Astrocyte of the spinal cord (primary cell): ENCODE measurements around the gene MARCO.

Experiments
- DNase-seq: peaks from one replicate; pipeline ENCODE4 v3.0.0; 2011; ENCODE audit warnings: low read depth, low spot score
- H3K4me3 ChIP-seq: 2 replicates; pipeline ENCODE4 v1.5.1; 2011; ENCODE audit warnings: low read depth, mild to moderate bottlenecking, low read length, moderate library complexity
- in situ Hi-C: cut with HindIII; loops from 2 replicates; pipeline ENCODE4 v1.10.0; 2017; ENCODE audit warnings: low sequenced_read_pairs
- TF ChIP-seq, protein P1 (sequence below): IDR thresholded peaks from 2 replicates; pipeline ENCODE4 v1.5.1; 2012; ENCODE audit warnings: low read depth, mild to moderate bottlenecking, low read length, inconsistent platforms

The MARCO gene

DNA sequence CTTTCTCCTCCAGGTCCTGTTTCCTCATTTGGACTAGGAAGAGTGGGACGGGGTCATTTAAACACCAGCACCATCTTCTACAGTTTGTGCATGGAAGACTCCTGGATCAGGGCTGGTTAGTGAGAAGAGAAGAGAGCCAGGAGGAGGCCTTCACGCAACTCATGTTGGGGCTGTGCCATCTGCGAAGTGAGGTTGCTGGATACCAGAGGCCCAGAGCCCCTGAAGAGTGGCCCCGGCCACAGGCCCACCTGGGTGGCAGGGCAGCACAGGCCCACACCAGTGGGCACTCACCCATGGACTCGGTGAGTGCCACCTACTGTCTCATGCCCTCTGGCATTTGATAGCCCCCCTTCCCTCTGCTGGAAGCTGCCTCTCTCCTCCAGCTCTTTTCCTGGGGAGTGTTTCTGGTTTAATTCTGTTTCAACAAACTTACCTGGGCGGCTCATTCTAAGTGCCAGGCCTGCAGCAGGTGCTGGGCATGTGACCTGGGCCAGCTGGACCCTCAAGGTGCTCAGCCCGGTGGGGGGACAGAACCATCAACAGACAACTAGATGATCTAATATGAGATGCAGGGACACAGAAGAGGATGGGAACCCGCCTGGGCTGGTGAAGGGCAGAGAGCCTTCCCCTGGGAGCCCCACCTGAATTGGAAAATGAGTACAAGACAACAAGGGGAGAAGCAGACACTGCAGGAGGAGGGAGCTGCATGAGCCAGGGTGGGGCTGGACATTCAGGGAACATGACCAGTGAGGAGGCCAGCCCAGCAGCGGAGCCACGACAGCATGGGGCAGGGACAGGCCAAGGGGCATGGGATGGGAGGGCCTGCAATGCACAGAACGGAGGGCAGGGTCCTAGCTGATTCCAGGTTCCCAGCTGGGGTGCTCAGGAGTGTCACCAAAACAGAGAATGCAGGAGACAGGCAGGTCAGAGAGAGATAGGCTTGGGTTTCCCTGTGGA, 70.6 kb downstream of the MARCO start:
- DNase-seq: no peak
- TF ChIP-seq, protein P1, sequence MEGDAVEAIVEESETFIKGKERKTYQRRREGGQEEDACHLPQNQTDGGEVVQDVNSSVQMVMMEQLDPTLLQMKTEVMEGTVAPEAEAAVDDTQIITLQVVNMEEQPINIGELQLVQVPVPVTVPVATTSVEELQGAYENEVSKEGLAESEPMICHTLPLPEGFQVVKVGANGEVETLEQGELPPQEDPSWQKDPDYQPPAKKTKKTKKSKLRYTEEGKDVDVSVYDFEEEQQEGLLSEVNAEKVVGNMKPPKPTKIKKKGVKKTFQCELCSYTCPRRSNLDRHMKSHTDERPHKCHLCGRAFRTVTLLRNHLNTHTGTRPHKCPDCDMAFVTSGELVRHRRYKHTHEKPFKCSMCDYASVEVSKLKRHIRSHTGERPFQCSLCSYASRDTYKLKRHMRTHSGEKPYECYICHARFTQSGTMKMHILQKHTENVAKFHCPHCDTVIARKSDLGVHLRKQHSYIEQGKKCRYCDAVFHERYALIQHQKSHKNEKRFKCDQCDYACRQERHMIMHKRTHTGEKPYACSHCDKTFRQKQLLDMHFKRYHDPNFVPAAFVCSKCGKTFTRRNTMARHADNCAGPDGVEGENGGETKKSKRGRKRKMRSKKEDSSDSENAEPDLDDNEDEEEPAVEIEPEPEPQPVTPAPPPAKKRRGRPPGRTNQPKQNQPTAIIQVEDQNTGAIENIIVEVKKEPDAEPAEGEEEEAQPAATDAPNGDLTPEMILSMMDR: no peak
- H3K4me3 ChIP-seq: no peak overlapping the region
- in situ Hi-C loops: no loop called here

DNA sequence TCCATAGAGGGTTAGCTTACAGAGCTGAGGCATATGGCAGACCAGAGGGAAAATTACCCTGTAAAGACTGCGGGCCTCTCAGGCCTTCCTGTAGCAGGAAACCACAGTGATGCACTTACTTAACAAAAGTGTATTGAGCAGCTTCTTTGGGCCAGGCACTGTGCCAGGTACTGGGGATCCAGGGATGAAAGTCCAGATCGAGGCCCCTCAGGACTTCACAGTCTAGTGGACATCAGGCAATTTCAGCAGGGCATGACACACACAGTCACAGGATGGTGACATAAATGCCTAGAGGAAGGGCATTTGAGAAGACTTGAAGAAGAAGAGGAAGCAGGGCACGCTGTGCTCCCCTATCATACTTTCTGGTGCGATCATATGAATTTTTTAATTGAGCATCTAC, 71.7 kb downstream of the MARCO start:
- TF ChIP-seq, protein P1: no peak
- DNase-seq: no peak
- in situ Hi-C loops: no loop called here
- no peak overlapping the region for H3K4me3 ChIP-seq

DNA sequence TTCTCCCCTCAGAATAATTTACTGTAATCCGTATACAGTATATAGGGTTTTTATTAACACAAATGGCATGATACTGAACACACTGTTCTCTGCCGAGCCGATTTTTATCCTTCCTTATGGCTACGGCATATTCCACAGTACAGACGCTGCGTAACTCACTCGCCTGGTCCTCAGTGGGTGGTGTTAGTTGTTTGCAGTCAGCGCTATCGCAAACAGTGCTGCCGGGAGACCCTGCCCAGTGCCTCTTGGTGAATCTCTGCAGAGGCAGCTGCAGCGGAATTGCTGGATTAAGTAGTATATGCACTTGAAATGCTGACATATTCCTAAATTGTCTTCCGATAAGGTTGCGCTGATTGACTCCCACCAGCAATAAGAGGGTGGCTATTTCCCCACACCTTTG, 73.9 kb downstream of the MARCO start:
- H3K4me3 ChIP-seq: no peak overlapping the region

DNA sequence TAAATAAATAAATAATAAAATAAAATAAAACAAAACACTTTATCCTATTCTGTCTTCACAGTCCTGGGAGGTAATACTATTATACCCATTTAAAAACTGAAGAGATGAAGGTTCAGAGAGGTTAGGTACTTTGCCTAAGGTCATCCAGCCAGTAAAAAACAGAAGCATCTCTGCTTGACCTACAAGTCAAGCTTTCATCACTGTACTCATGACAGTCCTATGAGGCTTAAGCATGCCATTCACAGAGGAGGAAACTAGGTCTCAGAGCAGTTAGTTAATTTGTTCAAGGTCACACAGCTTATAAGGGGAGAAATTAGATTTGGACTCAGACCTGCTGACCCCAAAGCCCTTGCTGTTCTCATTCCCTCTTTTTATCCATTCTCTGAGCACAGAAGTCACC, 77.5 kb downstream of the MARCO start:
- DNase-seq: no peak
- TF ChIP-seq, protein P1: no peak
- in situ Hi-C loops: no loop called here
- no peak overlapping the region for H3K4me3 ChIP-seq

More for the DNA sequence above, 73.9 kb downstream of the MARCO start:
- TF ChIP-seq, protein P1: no peak
- in situ Hi-C loops: no loop called here
- DNase-seq: no peak

DNA sequence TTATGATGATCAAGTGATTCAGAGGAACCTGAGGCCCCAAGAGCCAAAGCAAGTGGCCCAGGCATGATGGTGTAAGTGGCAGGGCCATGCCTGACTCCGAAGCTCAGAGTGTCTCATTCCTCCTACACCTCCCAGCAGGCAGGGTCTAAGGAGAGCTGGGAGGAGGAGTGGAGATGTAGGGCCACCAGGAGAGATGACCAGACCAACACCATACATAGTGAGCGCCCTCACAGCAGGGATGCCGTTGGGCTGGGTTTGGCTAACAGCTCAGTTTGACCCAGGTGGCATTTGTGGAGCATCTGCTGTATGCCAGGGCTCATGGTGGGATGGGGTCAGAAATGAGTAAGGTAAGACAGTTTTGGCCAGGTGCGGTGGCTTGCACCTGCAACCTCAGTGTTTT, 80.7 kb downstream of the MARCO start:
- in situ Hi-C loops: no loop called here
- no peak overlapping the region for H3K4me3 ChIP-seq
- no peak for DNase-seq

DNA sequence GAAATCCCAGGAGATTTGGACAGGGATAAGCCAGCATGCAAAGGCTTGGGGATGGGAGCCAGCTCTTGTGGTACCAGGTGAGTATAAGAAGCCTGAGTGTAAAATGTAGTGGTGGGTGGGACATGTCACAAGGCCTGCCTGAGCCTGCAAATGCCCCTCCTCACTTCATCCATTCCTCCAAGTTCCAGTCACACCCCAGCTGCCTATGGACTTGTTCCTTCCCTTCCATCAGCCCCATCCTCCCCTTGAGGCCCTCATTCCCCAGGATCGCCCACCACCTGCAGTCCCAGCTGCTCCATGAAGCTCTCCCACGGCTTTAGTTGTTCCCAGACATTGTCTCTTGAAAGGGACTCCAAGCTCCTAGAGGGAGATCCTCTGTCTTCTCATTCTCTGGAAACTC, 81.5 kb downstream of the MARCO start:
- H3K4me3 ChIP-seq: no peak overlapping the region
- DNase-seq: no peak
- in situ Hi-C loops: no loop called here
- TF ChIP-seq, protein P1: no peak

More for the DNA sequence above, 80.7 kb downstream of the MARCO start:
- TF ChIP-seq, protein P1: no peak
